GM10248 (cell line): Measurements from ENCODE around the gene RRP1B.
"Not testable (repeated sequence)": the region's sequence is repeated elsewhere in the genome, so short reads cannot be mapped to it uniquely, and the experiment has no call there.

Source experiments
- CTCF ChIA-PET: fragments of 300-600 bp; sonication (Branson Sonifier 250); formaldehyde crosslinking; extraction: SDS; loops from one replicate; lab custom pipeline; 2021; ENCODE audit warnings: antibody characterized with exemption; lab: Yijun Ruan, JAX
- POLR2A ChIA-PET: fragments of 350-650 bp; sonication (Branson Sonifier 250); formaldehyde crosslinking; extraction: SDS; loops from one replicate; lab custom pipeline; 2020; ENCODE audit warnings: antibody characterized with exemption; lab: Yijun Ruan, JAX
- DNase-seq: peaks from one replicate; pipeline ENCODE4 v3.0.0; 2012; ENCODE audit errors: extremely low spot score
- CTCF ChIP-seq: IDR thresholded peaks from 2 replicates; pipeline ENCODE4 v1.5.1; 2012; ENCODE audit warnings: mild to moderate bottlenecking, low read depth; ENCODE audit errors: extremely low read depth, missing control alignments, control extremely low read depth

RRP1B gene

GRCh38 chr21:43692949-43693348 lies 33.6 kb downstream of the RRP1B start:
- no peak for DNase-seq
- ChIA-PET POLR2A (no interaction called here), CTCF (interaction anchor here (1.6 kb wide), 1 partner anchor 17 kb away, joined by 3 read pairs; no protein-coding TSS in a partner anchor)
- TF ChIP-seq CTCF, result no peak

GRCh38 chr21:43693981-43694380 lies 34.6 kb downstream of the RRP1B start:
- POLR2A ChIA-PET, result no interaction called here
- no peak for DNase-seq
- TF ChIP-seq CTCF, result no peak
- CTCF ChIA-PET, result no interaction called here

- CTCF ChIA-PET, result no interaction called here
- POLR2A ChIA-PET, result no interaction called here
- DNase-seq, result no peak
- no peak for TF ChIP-seq CTCF
These were observed 35.2 kb downstream of the RRP1B start for GRCh38 chr21:43694437-43695079.

GRCh38 chr21:43696214-43696613 lies 36.9 kb downstream of the RRP1B start:
- no peak for TF ChIP-seq CTCF
- no peak for DNase-seq
- POLR2A ChIA-PET, result no interaction called here
- CTCF ChIA-PET, result no interaction called here

GRCh38 chr21:43697758-43698643 lies 38.6 kb downstream of the RRP1B start:
- POLR2A ChIA-PET, result no interaction called here
- no peak for DNase-seq
- CTCF ChIA-PET, result no interaction called here

GRCh38 chr21:43699492-43699777 lies 40.1 kb downstream of the RRP1B start:
- POLR2A ChIA-PET, result not testable (repeated sequence)

More at GRCh38 chr21:43697758-43698643, 38.6 kb downstream of the RRP1B start:
- TF ChIP-seq CTCF, result no peak

More at GRCh38 chr21:43699492-43699777, 40.1 kb downstream of the RRP1B start:
- DNase-seq, CTCF ChIA-PET: not testable (repeated sequence)
